HEK293 (cell line): Measurements from ENCODE around the gene WDR82.
A peak's percentile ranks its signal among the peaks of the same experiment; 100 is the strongest.

Experiments used
- CTCF ChIA-PET: fragments of 350-600 bp; formaldehyde crosslinking; extraction: SDS; loops from one replicate; lab custom pipeline; 2021; ENCODE audit warnings: antibody characterized with exemption; lab: Yijun Ruan, JAX
- POLR2A ChIA-PET: fragments of 300-600 bp; formaldehyde crosslinking; extraction: SDS; loops from one replicate; lab custom pipeline; 2020; ENCODE audit warnings: antibody characterized with exemption, inconsistent platforms; lab: Yijun Ruan, JAX
- H3K27ac ChIP-seq: fragments of 200-500 bp; sonication (Bioruptor generic); 2 replicates; pipeline ENCODE4 v1.5.1; 2014; ENCODE audit warnings: low read depth, low read length, control low read depth, inconsistent platforms; ENCODE audit errors: extremely low read depth
- H3K36me3 ChIP-seq, 2 experiments: fragments of 200-500 bp in 1 of 2; sonication (Bioruptor generic) in 1 of 2; 1 replicate in 1 of 2; 2 replicates in 1 of 2; pipeline ENCODE4 v1.5.1; 2014 to 2017; ENCODE audit warnings: inconsistent platforms in 2 of 2, low read length in 2 of 2; ENCODE audit not compliant: control insufficient read depth in 2 of 2, insufficient read depth in 1 of 2
- H3K4me1 ChIP-seq: fragments of 200-500 bp; sonication (Bioruptor generic); 2 replicates; pipeline ENCODE4 v1.5.1; 2014; ENCODE audit warnings: mild to moderate bottlenecking, low read length, inconsistent platforms; ENCODE audit not compliant: control insufficient read depth, insufficient read depth
- H3K4me3 ChIP-seq: 2 replicates; pipeline ENCODE4 v1.5.1; 2011; ENCODE audit warnings: low read depth, mild to moderate bottlenecking, control low read depth, low read length, moderate library complexity
- H3K9me3 ChIP-seq: fragments of 200-500 bp; sonication (Bioruptor generic); 2 replicates; pipeline ENCODE4 v1.5.1; 2014; ENCODE audit warnings: low read depth, low read length, inconsistent platforms; ENCODE audit not compliant: control insufficient read depth, insufficient read depth
- BCL11A ChIP-seq: fragments of 450-650 bp; formaldehyde crosslinking; IDR thresholded peaks from 2 replicates; pipeline ENCODE4 v1.5.1; 2016; ENCODE audit warnings: low read depth, missing biosample characterization, missing genetic modification characterization
- BCL6B ChIP-seq: fragments of 450-650 bp; formaldehyde crosslinking; IDR thresholded peaks from 2 replicates; pipeline ENCODE4 v1.5.1; 2017; ENCODE audit warnings: missing biosample characterization, missing genetic modification characterization
- HOXA7 ChIP-seq: sonication (generic); formaldehyde crosslinking; IDR thresholded peaks from 2 replicates; pipeline ENCODE4 v1.8.1; 2022; ENCODE audit warnings: missing genetic modification reagents, borderline replicate concordance
- HOXD13 ChIP-seq: sonication (generic); formaldehyde crosslinking; IDR thresholded peaks from 2 replicates; pipeline ENCODE4 v1.8.0; 2022; ENCODE audit warnings: missing genetic modification reagents, borderline replicate concordance
- KLF1 ChIP-seq: fragments of 450-650 bp; formaldehyde crosslinking; IDR thresholded peaks from 2 replicates; pipeline ENCODE4 v1.5.1; 2016; ENCODE audit warnings: missing biosample characterization, missing genetic modification characterization
- KLF17 ChIP-seq: fragments of 450-650 bp; formaldehyde crosslinking; IDR thresholded peaks from 2 replicates; pipeline ENCODE4 v1.5.1; 2016; ENCODE audit warnings: missing biosample characterization, missing genetic modification characterization
- YY2 ChIP-seq: fragments of 450-650 bp; formaldehyde crosslinking; IDR thresholded peaks from 2 replicates; pipeline ENCODE4 v1.5.1; 2016; ENCODE audit warnings: missing biosample characterization, missing genetic modification characterization
- ZBTB20 ChIP-seq: fragments of 450-650 bp; formaldehyde crosslinking; IDR thresholded peaks from 2 replicates; pipeline ENCODE4 v1.5.1; 2016; ENCODE audit warnings: missing biosample characterization, missing genetic modification characterization
- ZBTB44 ChIP-seq: fragments of 450-650 bp; IDR thresholded peaks from 2 replicates; pipeline ENCODE4 v1.5.1; 2018; ENCODE audit warnings: missing biosample characterization, mild to moderate bottlenecking, missing genetic modification characterization
- ZBTB49 ChIP-seq: fragments of 450-650 bp; formaldehyde crosslinking; IDR thresholded peaks from 2 replicates; pipeline ENCODE4 v1.5.1; 2016; ENCODE audit warnings: missing biosample characterization, missing genetic modification characterization, low read depth
- ZNF157 ChIP-seq: fragments of 450-650 bp; formaldehyde crosslinking; IDR thresholded peaks from 2 replicates; pipeline ENCODE4 v1.5.1; 2016; ENCODE audit warnings: missing biosample characterization, missing genetic modification characterization
- ZNF169 ChIP-seq: fragments of 450-650 bp; formaldehyde crosslinking; IDR thresholded peaks from 2 replicates; pipeline ENCODE4 v1.5.1; 2016; ENCODE audit warnings: missing biosample characterization, missing genetic modification characterization
- ZNF26 ChIP-seq: fragments of 450-650 bp; formaldehyde crosslinking; IDR thresholded peaks from 2 replicates; pipeline ENCODE4 v1.5.1; 2016; ENCODE audit warnings: missing biosample characterization, missing genetic modification characterization
- ZNF280C ChIP-seq: fragments of 450-650 bp; formaldehyde crosslinking; IDR thresholded peaks from 2 replicates; pipeline ENCODE4 v1.5.1; 2016; ENCODE audit warnings: missing biosample characterization, missing genetic modification characterization
- ZNF324 ChIP-seq: fragments of 450-650 bp; formaldehyde crosslinking; IDR thresholded peaks from 2 replicates; pipeline ENCODE4 v1.5.1; 2016; ENCODE audit warnings: missing biosample characterization, missing genetic modification characterization
- ZNF341 ChIP-seq: fragments of 450-650 bp; formaldehyde crosslinking; IDR thresholded peaks from 2 replicates; pipeline ENCODE4; 2016; ENCODE audit warnings: low read depth, missing biosample characterization, missing genetic modification characterization
- ZNF426 ChIP-seq: fragments of 450-650 bp; formaldehyde crosslinking; IDR thresholded peaks from 2 replicates; pipeline ENCODE4 v1.5.1; 2017; ENCODE audit warnings: missing biosample characterization, missing genetic modification characterization, mild to moderate bottlenecking, inconsistent platforms, moderate library complexity
- ZNF560 ChIP-seq: fragments of 450-650 bp; formaldehyde crosslinking; IDR thresholded peaks from 2 replicates; pipeline ENCODE4 v1.5.1; 2017; ENCODE audit warnings: missing biosample characterization, missing genetic modification characterization, borderline replicate concordance
- ZNF692 ChIP-seq: fragments of 450-650 bp; formaldehyde crosslinking; IDR thresholded peaks from 2 replicates; pipeline ENCODE4 v1.5.1; 2016; ENCODE audit warnings: missing biosample characterization, missing genetic modification characterization
- ZNF701 ChIP-seq: fragments of 450-650 bp; formaldehyde crosslinking; IDR thresholded peaks from 2 replicates; pipeline ENCODE4 v1.5.1; 2016; ENCODE audit warnings: missing biosample characterization, missing genetic modification characterization
- ZNF837 ChIP-seq: fragments of 450-650 bp; formaldehyde crosslinking; IDR thresholded peaks from 2 replicates; pipeline ENCODE4 v1.5.1; 2016; ENCODE audit warnings: missing biosample characterization, missing genetic modification characterization
- ZSCAN18 ChIP-seq: fragments of 450-650 bp; formaldehyde crosslinking; IDR thresholded peaks from 2 replicates; pipeline ENCODE4 v1.5.1; 2016; ENCODE audit warnings: missing biosample characterization, missing genetic modification characterization

WDR82 gene

GRCh38 chr3:52278510-52279069 is at the start of gene WDR82:
WDR82 (minus strand) TSS chr3:52278649; CDS start chr3:52278361, 288 bp downstream.
- H3K9me3 ChIP-seq, result no peaks in the 10 kb centered on the region
- no peaks in the 10 kb centered on the region for H3K4me1 ChIP-seq
- peak within 1 kb of the TSS; percentile 82 for H3K4me3 ChIP-seq
- POLR2A ChIA-PET, result interaction anchor here (0.6 to 2.3 kb wide), 6 partner anchors 9 to 337 kb away, joined by 3 to 23 read pairs (median 4); partner anchors contain the start of genes GLYCTK, PARP3, PPM1M and RRP9
- CTCF ChIA-PET, result interaction anchor here (0.6 to 1.3 kb wide), 10 partner anchors 8 to 831 kb away, joined by 3 to 6 read pairs (median 3); partner anchors contain the start of genes GPR62 and TWF2
- H3K27ac ChIP-seq, result peak within 1 kb of the TSS; percentile 95
- H3K36me3 ChIP-seq, result peaks cover 1 to 28% of the 10 kb centered on the region in 2 experiments; a peak in 2 of 3 replicates
- no peak for TF ChIP-seq ZNF837 (tag by site-specific recombination)
- no peak for TF ChIP-seq KLF1 (tag by site-specific recombination)
- TF ChIP-seq ZBTB44, result peak; percentile 45; the same call in 1 of the 2 replicates
- peak; percentile 75 for TF ChIP-seq ZBTB20 (tag by site-specific recombination)
- no peak for TF ChIP-seq HOXA7
- peak; percentile 78 for TF ChIP-seq YY2 (tag by site-specific recombination)
- no peak for TF ChIP-seq HOXD13 (CRISPR knock-in tag)
- peak; percentile 62; the same call in 1 of the 2 replicates for TF ChIP-seq ZNF324 (tag by site-specific recombination)
- TF ChIP-seq ZNF701 (tag by site-specific recombination), result no peak
- TF ChIP-seq ZNF26 (tag by site-specific recombination), result no peak
- TF ChIP-seq ZNF280C (tag by site-specific recombination), result no peak
- TF ChIP-seq ZBTB49 (tag by site-specific recombination), result no peak
- TF ChIP-seq ZNF341 (tag by site-specific recombination), result peak; percentile 32; the same call in 1 of the 2 replicates
- TF ChIP-seq ZNF426 (tag by site-specific recombination), result no peak
- 0 out of 2 replicates have a peak, but pooled peaks have one; percentile 27 for TF ChIP-seq ZNF692
- TF ChIP-seq ZNF157 (tag by site-specific recombination), result no peak
- TF ChIP-seq ZSCAN18 (tag by site-specific recombination), result no peak
- TF ChIP-seq BCL6B (tag by site-specific recombination), result no peak
- TF ChIP-seq KLF17 (tag by site-specific recombination), result no peak
- no peak for TF ChIP-seq ZNF560 (tag by site-specific recombination)
- TF ChIP-seq BCL11A (tag by site-specific recombination), result no peak
- no peak for TF ChIP-seq ZNF169 (tag by site-specific recombination)
